PC-9 (cell line): Measurements from ENCODE around the gene CPPED1.

Experiments used
- EZH2 ChIP-seq: fragments of 200-600 bp; sonication (generic); IDR thresholded peaks from 2 replicates; pipeline ENCODE4 v1.8.0; 2017; ENCODE audit warnings: antibody characterized with exemption, low read depth
- TF ChIP-seq, protein P1 (sequence below): fragments of 200-600 bp; sonication (generic); conservative IDR thresholded peaks from 2 replicates; pipeline ENCODE4 v1.6.1; 2017; ENCODE audit warnings: mixed run types, antibody characterized with exemption, mild to moderate bottlenecking, moderate library complexity

DNA sequence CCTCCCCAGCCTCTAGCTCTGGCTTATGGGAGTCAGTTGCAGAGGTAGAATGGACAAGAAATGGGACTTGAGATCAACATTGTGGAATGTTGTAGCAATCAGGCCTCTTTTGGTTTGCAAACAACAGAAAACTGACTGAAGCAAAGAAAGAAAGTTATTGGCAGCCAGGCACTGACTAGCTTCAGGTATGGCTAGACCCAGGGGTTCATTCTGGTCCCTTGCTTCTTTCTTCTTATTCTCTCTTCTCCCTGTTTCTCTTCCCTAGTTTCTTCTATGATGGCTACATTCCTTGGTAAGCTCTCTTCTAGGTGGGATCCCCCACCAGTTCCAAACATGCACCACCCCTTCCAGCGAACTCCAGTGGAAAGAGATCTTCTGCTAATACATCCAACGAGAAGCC lies 154.3 kb downstream of the CPPED1 start:
- TF ChIP-seq, protein P1, sequence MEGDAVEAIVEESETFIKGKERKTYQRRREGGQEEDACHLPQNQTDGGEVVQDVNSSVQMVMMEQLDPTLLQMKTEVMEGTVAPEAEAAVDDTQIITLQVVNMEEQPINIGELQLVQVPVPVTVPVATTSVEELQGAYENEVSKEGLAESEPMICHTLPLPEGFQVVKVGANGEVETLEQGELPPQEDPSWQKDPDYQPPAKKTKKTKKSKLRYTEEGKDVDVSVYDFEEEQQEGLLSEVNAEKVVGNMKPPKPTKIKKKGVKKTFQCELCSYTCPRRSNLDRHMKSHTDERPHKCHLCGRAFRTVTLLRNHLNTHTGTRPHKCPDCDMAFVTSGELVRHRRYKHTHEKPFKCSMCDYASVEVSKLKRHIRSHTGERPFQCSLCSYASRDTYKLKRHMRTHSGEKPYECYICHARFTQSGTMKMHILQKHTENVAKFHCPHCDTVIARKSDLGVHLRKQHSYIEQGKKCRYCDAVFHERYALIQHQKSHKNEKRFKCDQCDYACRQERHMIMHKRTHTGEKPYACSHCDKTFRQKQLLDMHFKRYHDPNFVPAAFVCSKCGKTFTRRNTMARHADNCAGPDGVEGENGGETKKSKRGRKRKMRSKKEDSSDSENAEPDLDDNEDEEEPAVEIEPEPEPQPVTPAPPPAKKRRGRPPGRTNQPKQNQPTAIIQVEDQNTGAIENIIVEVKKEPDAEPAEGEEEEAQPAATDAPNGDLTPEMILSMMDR = no peak
- no peak for TF ChIP-seq EZH2
